ENCODE data around the gene DNAJC3. TPM values are rescaled to one million over a fixed set of nuclear protein-coding genes. Genes with fewer than 3 reads are reported as not detected.

The DNAJC3 gene
- total and polyA plus RNA-seq, 2 experiments from 2014 or later, result 19.5 to 27.5 TPM

DNA sequence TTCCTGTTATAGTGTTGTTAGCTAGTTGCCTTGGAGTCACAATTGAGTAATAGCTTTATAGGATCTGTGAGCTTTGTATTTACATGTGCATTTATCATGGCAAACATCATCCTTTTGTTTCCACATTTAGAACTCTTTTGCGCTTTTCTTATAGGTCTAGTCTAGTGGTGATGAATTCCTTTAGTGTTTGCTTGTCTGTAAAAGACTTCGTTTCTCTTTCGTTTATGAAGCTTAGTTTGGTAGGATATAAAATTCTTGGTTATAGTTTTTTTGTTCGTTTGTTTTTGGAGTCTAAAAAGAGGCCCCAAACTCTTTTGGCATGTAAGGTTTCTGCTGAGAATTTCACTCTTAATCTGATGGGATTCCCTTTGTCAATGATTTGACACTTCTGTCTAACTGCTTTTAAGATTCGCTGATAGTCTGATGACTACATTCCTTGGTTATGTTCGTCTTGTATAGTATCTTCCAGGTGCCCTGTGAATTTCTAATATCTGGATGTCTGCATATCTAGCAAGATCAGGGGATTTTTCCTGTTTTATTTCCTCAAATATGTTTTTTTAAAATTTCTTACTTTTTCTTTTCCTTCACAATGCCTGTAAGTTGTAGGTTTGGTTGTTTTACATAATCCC, 20.2 kb downstream of the DNAJC3 start:
- Mint-ChIP-seq H3K36me3 (ENCODE audit: low read depth) (no peaks in the 10 kb centered on the region; the same call in 2 of the 3 replicates), H3K27me3 (ENCODE audit: insufficient read depth, low read depth, poor library complexity) (no peaks in the 10 kb centered on the region), H3K27ac (no peak overlapping the region), H3K4me3 (no peak overlapping the region), H3K4me1 (peaks cover 14% of the 10 kb centered on the region; the same call in 2 of the 3 replicates), H3K9me3 (peaks cover 2% of the 10 kb centered on the region; the same call in 2 of the 3 replicates)
- Histone ChIP-seq H3F3A (replicated peaks; ENCODE audit: low read depth) (no peaks in the 10 kb centered on the region), H3K36me3 (ENCODE audit: insufficient read depth) (no peaks in the 10 kb centered on the region), H4K20me1 (replicated peaks; ENCODE audit: insufficient read depth) (no peaks in the 10 kb centered on the region; the same call in none of the 2 replicates), H2AFZ (no peak overlapping the region), H3K4me2 (no peak overlapping the region), H3K9me2 (ENCODE audit: insufficient read depth) (no peaks in the 10 kb centered on the region), H3K27me3 (ENCODE audit: insufficient read depth) (no peaks in the 10 kb centered on the region), H3K4me3 (no peak overlapping the region), H3K27ac (ENCODE audit: low read depth) (no peak overlapping the region), H3K79me2 (replicated peaks; ENCODE audit: insufficient read depth) (peaks cover 44% of the 10 kb centered on the region), H3K4me1 (ENCODE audit: insufficient read depth) (peaks cover 6% of the 10 kb centered on the region; the same call in 1 of the 2 replicates)
- ATAC-seq, result no peak
- no peak for DNase-seq (ENCODE audit: low spot score)
- no peak for TF ChIP-seq JUNB (IDR thresholded peaks at IDR 0.05; ENCODE audit: unreplicated experiment)
- TF ChIP-seq POLR2AphosphoS5 (IDR thresholded peaks at IDR 0.05; ENCODE audit: low read depth), result no peak
- TF ChIP-seq EZH2phosphoT487 (IDR thresholded peaks at IDR 0.05; ENCODE audit: unreplicated experiment), result no peak
- TF ChIP-seq, protein P1, sequence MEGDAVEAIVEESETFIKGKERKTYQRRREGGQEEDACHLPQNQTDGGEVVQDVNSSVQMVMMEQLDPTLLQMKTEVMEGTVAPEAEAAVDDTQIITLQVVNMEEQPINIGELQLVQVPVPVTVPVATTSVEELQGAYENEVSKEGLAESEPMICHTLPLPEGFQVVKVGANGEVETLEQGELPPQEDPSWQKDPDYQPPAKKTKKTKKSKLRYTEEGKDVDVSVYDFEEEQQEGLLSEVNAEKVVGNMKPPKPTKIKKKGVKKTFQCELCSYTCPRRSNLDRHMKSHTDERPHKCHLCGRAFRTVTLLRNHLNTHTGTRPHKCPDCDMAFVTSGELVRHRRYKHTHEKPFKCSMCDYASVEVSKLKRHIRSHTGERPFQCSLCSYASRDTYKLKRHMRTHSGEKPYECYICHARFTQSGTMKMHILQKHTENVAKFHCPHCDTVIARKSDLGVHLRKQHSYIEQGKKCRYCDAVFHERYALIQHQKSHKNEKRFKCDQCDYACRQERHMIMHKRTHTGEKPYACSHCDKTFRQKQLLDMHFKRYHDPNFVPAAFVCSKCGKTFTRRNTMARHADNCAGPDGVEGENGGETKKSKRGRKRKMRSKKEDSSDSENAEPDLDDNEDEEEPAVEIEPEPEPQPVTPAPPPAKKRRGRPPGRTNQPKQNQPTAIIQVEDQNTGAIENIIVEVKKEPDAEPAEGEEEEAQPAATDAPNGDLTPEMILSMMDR (conservative IDR thresholded peaks at IDR 0.05; ENCODE audit: low read depth in 2 of 2), result no peak
- TF ChIP-seq, protein P2, sequence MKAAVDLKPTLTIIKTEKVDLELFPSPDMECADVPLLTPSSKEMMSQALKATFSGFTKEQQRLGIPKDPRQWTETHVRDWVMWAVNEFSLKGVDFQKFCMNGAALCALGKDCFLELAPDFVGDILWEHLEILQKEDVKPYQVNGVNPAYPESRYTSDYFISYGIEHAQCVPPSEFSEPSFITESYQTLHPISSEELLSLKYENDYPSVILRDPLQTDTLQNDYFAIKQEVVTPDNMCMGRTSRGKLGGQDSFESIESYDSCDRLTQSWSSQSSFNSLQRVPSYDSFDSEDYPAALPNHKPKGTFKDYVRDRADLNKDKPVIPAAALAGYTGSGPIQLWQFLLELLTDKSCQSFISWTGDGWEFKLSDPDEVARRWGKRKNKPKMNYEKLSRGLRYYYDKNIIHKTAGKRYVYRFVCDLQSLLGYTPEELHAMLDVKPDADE (IDR thresholded peaks at IDR 0.05), result no peak
- no peak for TF ChIP-seq NANOG (IDR thresholded peaks at IDR 0.05; ENCODE audit: borderline replicate concordance)

DNA sequence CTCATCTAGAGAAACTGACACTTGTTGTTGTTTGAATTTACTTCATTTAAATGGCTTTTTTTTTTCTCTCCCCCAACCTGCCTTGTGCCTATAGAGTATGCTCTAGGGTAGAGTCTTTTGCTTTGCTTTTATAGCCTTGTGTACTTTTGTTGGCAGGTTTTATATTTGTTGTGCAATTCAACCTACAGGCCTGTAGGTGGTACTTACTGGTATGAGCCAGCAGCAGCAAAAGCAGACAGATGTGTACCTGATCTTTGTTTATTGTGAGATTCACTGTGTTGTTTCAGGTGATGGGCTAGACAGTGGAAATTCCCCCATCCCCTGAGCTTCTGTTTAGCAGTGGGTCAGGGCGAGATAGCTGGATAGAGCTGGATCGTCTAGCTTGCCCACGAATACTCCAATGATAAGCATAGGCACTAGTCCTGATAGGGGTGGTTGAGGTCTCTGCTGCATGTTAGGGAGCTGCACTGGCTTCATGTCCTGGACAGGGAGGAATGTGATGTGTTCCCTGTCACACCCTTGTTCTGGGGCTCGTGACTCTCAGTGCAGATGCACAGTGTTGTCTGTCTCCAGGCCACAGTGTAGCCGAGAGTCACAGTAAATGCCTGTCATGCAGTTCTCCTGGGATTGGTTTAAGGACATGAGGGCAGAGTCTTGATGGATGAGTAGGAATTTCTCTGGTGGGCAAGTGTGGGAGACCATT, 21.3 kb downstream of the DNAJC3 start:
- no peak overlapping the region for H3K27ac Mint-ChIP-seq

More for the DNA sequence above, 21.3 kb downstream of the DNAJC3 start:
- H3K4me3 ChIP-seq, result no peak overlapping the region
- DNase-seq (ENCODE audit: low spot score) (peak; percentile 46), ATAC-seq (peak; percentile 84)
- no peak overlapping the region for H3K4me3 Mint-ChIP-seq
- peaks cover 14% of the 10 kb centered on the region; the same call in 2 of the 3 replicates for H3K4me1 Mint-ChIP-seq
- H3K79me2 ChIP-seq (replicated peaks; ENCODE audit: insufficient read depth), result peaks cover 50% of the 10 kb centered on the region
- no peak overlapping the region for H3K4me2 ChIP-seq
- no peaks in the 10 kb centered on the region for H3K9me3 Mint-ChIP-seq
- no peaks in the 10 kb centered on the region for H3K36me3 ChIP-seq (ENCODE audit: insufficient read depth)
- H3K27ac ChIP-seq (ENCODE audit: low read depth), result no peak overlapping the region
- H3K4me1 ChIP-seq (ENCODE audit: insufficient read depth), result peaks cover 6% of the 10 kb centered on the region; the same call in 1 of the 2 replicates
- H3K27me3 ChIP-seq (ENCODE audit: insufficient read depth), result no peaks in the 10 kb centered on the region
- no peak for TF ChIP-seq JUNB (IDR thresholded peaks at IDR 0.05; ENCODE audit: unreplicated experiment)
- TF ChIP-seq, protein P1 (conservative IDR thresholded peaks at IDR 0.05; ENCODE audit: low read depth in 2 of 2), result peak; percentile 24 to 54; a peak in 3 of 4 replicates
- TF ChIP-seq, protein P3, sequence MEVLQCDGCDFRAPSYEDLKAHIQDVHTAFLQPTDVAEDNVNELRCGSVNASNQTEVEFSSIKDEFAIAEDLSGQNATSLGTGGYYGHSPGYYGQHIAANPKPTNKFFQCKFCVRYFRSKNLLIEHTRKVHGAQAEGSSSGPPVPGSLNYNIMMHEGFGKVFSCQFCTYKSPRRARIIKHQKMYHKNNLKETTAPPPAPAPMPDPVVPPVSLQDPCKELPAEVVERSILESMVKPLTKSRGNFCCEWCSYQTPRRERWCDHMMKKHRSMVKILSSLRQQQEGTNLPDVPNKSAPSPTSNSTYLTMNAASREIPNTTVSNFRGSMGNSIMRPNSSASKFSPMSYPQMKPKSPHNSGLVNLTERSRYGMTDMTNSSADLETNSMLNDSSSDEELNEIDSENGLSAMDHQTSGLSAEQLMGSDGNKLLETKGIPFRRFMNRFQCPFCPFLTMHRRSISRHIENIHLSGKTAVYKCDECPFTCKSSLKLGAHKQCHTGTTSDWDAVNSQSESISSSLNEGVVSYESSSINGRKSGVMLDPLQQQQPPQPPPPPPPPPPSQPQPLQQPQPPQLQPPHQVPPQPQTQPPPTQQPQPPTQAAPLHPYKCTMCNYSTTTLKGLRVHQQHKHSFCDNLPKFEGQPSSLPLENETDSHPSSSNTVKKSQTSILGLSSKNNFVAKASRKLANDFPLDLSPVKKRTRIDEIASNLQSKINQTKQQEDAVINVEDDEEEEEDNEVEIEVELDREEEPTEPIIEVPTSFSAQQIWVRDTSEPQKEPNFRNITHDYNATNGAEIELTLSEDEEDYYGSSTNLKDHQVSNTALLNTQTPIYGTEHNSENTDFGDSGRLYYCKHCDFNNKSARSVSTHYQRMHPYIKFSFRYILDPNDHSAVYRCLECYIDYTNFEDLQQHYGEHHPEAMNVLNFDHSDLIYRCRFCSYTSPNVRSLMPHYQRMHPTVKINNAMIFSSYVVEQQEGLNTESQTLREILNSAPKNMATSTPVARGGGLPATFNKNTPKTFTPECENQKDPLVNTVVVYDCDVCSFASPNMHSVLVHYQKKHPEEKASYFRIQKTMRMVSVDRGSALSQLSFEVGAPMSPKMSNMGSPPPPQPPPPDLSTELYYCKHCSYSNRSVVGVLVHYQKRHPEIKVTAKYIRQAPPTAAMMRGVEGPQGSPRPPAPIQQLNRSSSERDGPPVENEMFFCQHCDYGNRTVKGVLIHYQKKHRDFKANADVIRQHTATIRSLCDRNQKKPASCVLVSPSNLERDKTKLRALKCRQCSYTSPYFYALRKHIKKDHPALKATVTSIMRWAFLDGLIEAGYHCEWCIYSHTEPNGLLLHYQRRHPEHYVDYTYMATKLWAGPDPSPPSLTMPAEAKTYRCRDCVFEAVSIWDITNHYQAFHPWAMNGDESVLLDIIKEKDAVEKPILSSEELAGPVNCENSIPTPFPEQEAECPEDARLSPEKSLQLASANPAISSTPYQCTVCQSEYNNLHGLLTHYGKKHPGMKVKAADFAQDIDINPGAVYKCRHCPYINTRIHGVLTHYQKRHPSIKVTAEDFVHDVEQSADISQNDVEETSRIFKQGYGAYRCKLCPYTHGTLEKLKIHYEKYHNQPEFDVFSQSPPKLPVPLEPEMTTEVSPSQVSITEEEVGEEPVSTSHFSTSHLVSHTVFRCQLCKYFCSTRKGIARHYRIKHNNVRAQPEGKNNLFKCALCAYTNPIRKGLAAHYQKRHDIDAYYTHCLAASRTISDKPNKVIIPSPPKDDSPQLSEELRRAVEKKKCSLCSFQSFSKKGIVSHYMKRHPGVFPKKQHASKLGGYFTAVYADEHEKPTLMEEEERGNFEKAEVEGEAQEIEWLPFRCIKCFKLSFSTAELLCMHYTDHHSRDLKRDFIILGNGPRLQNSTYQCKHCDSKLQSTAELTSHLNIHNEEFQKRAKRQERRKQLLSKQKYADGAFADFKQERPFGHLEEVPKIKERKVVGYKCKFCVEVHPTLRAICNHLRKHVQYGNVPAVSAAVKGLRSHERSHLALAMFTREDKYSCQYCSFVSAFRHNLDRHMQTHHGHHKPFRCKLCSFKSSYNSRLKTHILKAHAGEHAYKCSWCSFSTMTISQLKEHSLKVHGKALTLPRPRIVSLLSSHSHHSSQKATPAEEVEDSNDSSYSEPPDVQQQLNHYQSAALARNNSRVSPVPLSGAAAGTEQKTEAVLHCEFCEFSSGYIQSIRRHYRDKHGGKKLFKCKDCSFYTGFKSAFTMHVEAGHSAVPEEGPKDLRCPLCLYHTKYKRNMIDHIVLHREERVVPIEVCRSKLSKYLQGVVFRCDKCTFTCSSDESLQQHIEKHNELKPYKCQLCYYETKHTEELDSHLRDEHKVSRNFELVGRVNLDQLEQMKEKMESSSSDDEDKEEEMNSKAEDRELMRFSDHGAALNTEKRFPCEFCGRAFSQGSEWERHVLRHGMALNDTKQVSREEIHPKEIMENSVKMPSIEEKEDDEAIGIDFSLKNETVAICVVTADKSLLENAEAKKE (CRISPR knock-in tag; IDR thresholded peaks at IDR 0.05), result no peak
- no peaks in the 10 kb centered on the region for H3F3A ChIP-seq (replicated peaks; ENCODE audit: low read depth)
- H2AFZ ChIP-seq, result no peak overlapping the region
- H3K36me3 Mint-ChIP-seq (ENCODE audit: low read depth), result no peaks in the 10 kb centered on the region
- H3K27me3 Mint-ChIP-seq (ENCODE audit: insufficient read depth, low read depth, poor library complexity), result no peaks in the 10 kb centered on the region
- H3K9me2 ChIP-seq (ENCODE audit: insufficient read depth), result no peaks in the 10 kb centered on the region
- no peaks in the 10 kb centered on the region; the same call in none of the 2 replicates for H4K20me1 ChIP-seq (replicated peaks; ENCODE audit: insufficient read depth)

Measured in GM23338 (cell line).